HepG2 (cell line): Measurements from ENCODE around the gene AGR2. TPM values are rescaled to one million over a fixed set of nuclear protein-coding genes. Genes with fewer than 3 reads are reported as not detected.

Source experiments
- ATAC-seq: fragments of 200-7000 bp; cut with Tn5 transposase; 3 replicates; pipeline ENCODE4 v1.9.1; 2020; ENCODE audit warnings: mild to moderate bottlenecking, moderate library complexity
- BruUV-seq: library from RNA; stranded (reverse); fragments of 400-500 nt; replicated peaks from 2 replicates; lab custom pipeline; 2021; lab: Mats Ljungman, UMichigan
- CTCF ChIA-PET: fragments of 300-600 bp; formaldehyde crosslinking; extraction: SDS; loops from one replicate; lab custom pipeline; 2021; ENCODE audit warnings: low total read pairs, inconsistent platforms, low intra/inter-chr PET ratio; lab: Yijun Ruan, JAX
- POLR2A ChIA-PET: fragments of 350-600 bp; sonication (Branson Sonifier 250); formaldehyde crosslinking; loops from one replicate; lab custom pipeline; 2020; ENCODE audit warnings: antibody characterized with exemption, inconsistent platforms; lab: Yijun Ruan, JAX
- DNase-seq: peaks from one replicate; pipeline ENCODE4 v3.0.0-alpha.2; 2015; ENCODE audit warnings: low spot score
- FAIRE-seq: peaks from 3 replicates; lab custom pipeline; 2011; peaks lifted over from hg19 to GRCh38; lab: Jason Lieb, UNC
- H2AFZ ChIP-seq: one replicate; pipeline ENCODE4 v1.6.1; 2011; ENCODE audit warnings: low read length, inconsistent platforms
- H3K27ac ChIP-seq: fragments of 300-600 bp; 3 replicates; pipeline ENCODE4 v1.8.0; 2011; ENCODE audit warnings: mixed run types, mild to moderate bottlenecking, mixed read lengths, low read length, inconsistent platforms; ENCODE audit not compliant: insufficient read depth; ENCODE audit errors: extremely low read length
- H3K27me3 ChIP-seq, 2 experiments: fragments of 200-600 bp in 1 of 2; 2 replicates in 1 of 2; 3 replicates in 1 of 2; pipeline versions ENCODE4 v1.6.0 to v1.8.0; 2011; ENCODE audit warnings: low read length in 2 of 2, mild to moderate bottlenecking in 2 of 2, moderate library complexity in 2 of 2, inconsistent platforms in 1 of 2; ENCODE audit not compliant: insufficient read depth in 2 of 2, control insufficient read depth in 1 of 2
- H3K36me3 ChIP-seq, 2 experiments: fragments of 200-600 bp in 1 of 2; replicated peaks in 1 of 2; 2 replicates in 1 of 2; 3 replicates in 1 of 2; pipeline versions ENCODE4 v1.5.1 to v1.8.0; 2011; ENCODE audit warnings: low read length in 2 of 2, inconsistent platforms in 1 of 2; ENCODE audit not compliant: insufficient read depth in 2 of 2, control insufficient read depth in 1 of 2
- H3K4me1 ChIP-seq: 2 replicates; pipeline ENCODE4 v1.5.1; 2012; ENCODE audit warnings: low read length, inconsistent platforms; ENCODE audit not compliant: insufficient read depth
- H3K4me2 ChIP-seq: 2 replicates; pipeline ENCODE4 v1.6.0; 2011; ENCODE audit warnings: low read depth, low read length, inconsistent platforms
- H3K4me3 ChIP-seq, 3 experiments: fragments of 200-600 bp in 1 of 3; sonication (generic), shearing (Covaris generic) in 1 of 3; replicated peaks in 1 of 3; 2 replicates each; pipeline ENCODE4 v1.5.1; 2011 to 2016; ENCODE audit warnings: low read length in 3 of 3, inconsistent platforms in 2 of 3, low read depth in 2 of 3, mild to moderate bottlenecking in 2 of 3, control low read depth in 1 of 3, mixed read lengths in 1 of 3; ENCODE audit not compliant: insufficient read depth in 1 of 3
- H3K79me2 ChIP-seq: one replicate; pipeline ENCODE4 v1.6.1; 2011; ENCODE audit warnings: low read length, inconsistent platforms; ENCODE audit not compliant: insufficient read depth
- H3K9ac ChIP-seq: 2 replicates; pipeline ENCODE4 v1.6.0; 2011; ENCODE audit warnings: mild to moderate bottlenecking, low read depth, low read length, inconsistent platforms; ENCODE audit not compliant: insufficient read depth
- H3K9me3 ChIP-seq: 2 replicates; pipeline ENCODE4 v1.5.1; 2012; ENCODE audit warnings: mild to moderate bottlenecking, low read length
- H4K20me1 ChIP-seq: 2 replicates; pipeline ENCODE4 v1.6.0; 2011; ENCODE audit warnings: inconsistent platforms, mild to moderate bottlenecking, low read length, moderate library complexity; ENCODE audit not compliant: insufficient read depth
- ADNP ChIP-seq: sonication (generic); formaldehyde crosslinking; IDR thresholded peaks from 2 replicates; pipeline ENCODE4 v1.4.0; 2020; ENCODE audit warnings: missing genetic modification reagents
- CENPT ChIP-seq: sonication (generic); formaldehyde crosslinking; IDR thresholded peaks from 2 replicates; pipeline ENCODE4 v1.8.0; 2022; ENCODE audit warnings: low read depth, mild to moderate bottlenecking, moderate library complexity, missing genetic modification reagents
- GATA4 ChIP-seq: sonication (generic); IDR thresholded peaks from 2 replicates; pipeline ENCODE4 v1.6.1; 2016; ENCODE audit warnings: antibody characterized with exemption, low read depth, borderline replicate concordance
- GTF2F1 ChIP-seq: fragments of 150-350 bp; IDR thresholded peaks from 2 replicates; pipeline ENCODE4 v1.6.1; 2014; ENCODE audit warnings: low read length
- MAZ ChIP-seq, 2 experiments: sonication (generic) in 1 of 2; formaldehyde crosslinking in 1 of 2; IDR thresholded peaks; 2 replicates each; pipeline versions ENCODE4 v1.5.0 to v1.6.1; 2012 to 2020; ENCODE audit warnings: low read depth in 2 of 2, mild to moderate bottlenecking in 2 of 2, borderline replicate concordance in 1 of 2, improper control_type of control experiment in 1 of 2, low read length in 1 of 2, missing genetic modification reagents in 1 of 2, moderate library complexity in 1 of 2
- NBN ChIP-seq: fragments of 450-650 bp; conservative IDR thresholded peaks from 2 replicates; pipeline ENCODE4 v1.6.1; 2017
- POLR2A ChIP-seq, 2 experiments: IDR thresholded peaks; 2 replicates each; pipeline ENCODE4 v1.6.1; 2011; ENCODE audit warnings: low read depth in 2 of 2, low read length in 2 of 2, mild to moderate bottlenecking in 1 of 2, moderate library complexity in 1 of 2; ENCODE audit not compliant: insufficient read depth in 1 of 2
- ZNF281 ChIP-seq: sonication (generic); formaldehyde crosslinking; IDR thresholded peaks from 2 replicates; pipeline ENCODE4 v1.4.0; 2020; ENCODE audit warnings: missing genetic modification reagents, borderline replicate concordance
- ZNF510 ChIP-seq: sonication (generic); formaldehyde crosslinking; IDR thresholded peaks from 2 replicates; pipeline ENCODE4 v1.4.0; 2020; ENCODE audit warnings: low read depth, mild to moderate bottlenecking, missing genetic modification reagents
- ZNF543 ChIP-seq: sonication (generic); formaldehyde crosslinking; IDR thresholded peaks from 2 replicates; pipeline ENCODE4 v1.4.0; 2020; ENCODE audit warnings: mild to moderate bottlenecking, missing genetic modification reagents
- ZNF577 ChIP-seq: sonication (generic); formaldehyde crosslinking; IDR thresholded peaks from 2 replicates; pipeline ENCODE4 v1.4.0; 2020; ENCODE audit warnings: mild to moderate bottlenecking, low read depth, missing genetic modification reagents, borderline replicate concordance
- ZNF580 ChIP-seq: IDR thresholded peaks from 2 replicates; pipeline ENCODE4 v1.6.1; 2016; ENCODE audit warnings: low read depth, borderline replicate concordance
- WGBS: methylation state at CpG from one replicate; pipeline ENCODE4 v1.1.6; 2017; ENCODE audit warnings: low lambda C conversion rate; 5-methylcytosine and 5-hydroxymethylcytosine counted together
- in situ Hi-C: cut with HindIII; loops from 2 replicates; pipeline ENCODE4 v1.10.0; 2017; ENCODE audit warnings: low pct_unique_long_range_greater_than_20kb; ENCODE audit not compliant: extremely low pct_ligation_motif_present
- intact Hi-C: fragments of 100-400 bp; cut with micrococcal nuclease; formaldehyde crosslinking; loops from one replicate; pipeline ENCODE4 v1.10.0; 2022; ENCODE audit not compliant: unreplicated experiment
- polyA plus RNA-seq, 8 experiments: library from polyadenylated mRNA; depleted of rRNA in 3 of 8; stranded (reverse) in 7 of 8; unstranded in 1 of 8; fragments of >200 nt; fragmentation: Illumina TruSeq in 4 of 8; extraction: Trizol in 4 of 8; gene quantifications; 2 replicates each; pipeline versions ENCODE4 v1.2.1 to v1.2.3, GENCODE V29; 2011 to 2016; ENCODE audit warnings: low read depth in 4 of 8, missing spikeins in 1 of 8, mixed read lengths in 1 of 8; ENCODE audit not compliant: insufficient read depth in 1 of 8
- total RNA-seq, 5 experiments: library from RNA; depleted of rRNA; stranded (reverse); fragments of >200 nt; fragmentation: Illumina TruSeq; extraction: Trizol; gene quantifications; 2 replicates each; pipeline ENCODE4 v1.2.3, GENCODE V29; 2016; ENCODE audit warnings: low read depth in 1 of 5
- TF ChIP-seq, protein P1 (sequence below): IDR thresholded peaks from 2 replicates; pipeline ENCODE4 v1.6.1; 2016

Gene AGR2
- total and polyA plus RNA-seq, 2 of the 13 experiments (the other 11 are each of a cell fraction or from before 2014, with no cell fraction given): 1.7 to 2.9 TPM

DNA sequence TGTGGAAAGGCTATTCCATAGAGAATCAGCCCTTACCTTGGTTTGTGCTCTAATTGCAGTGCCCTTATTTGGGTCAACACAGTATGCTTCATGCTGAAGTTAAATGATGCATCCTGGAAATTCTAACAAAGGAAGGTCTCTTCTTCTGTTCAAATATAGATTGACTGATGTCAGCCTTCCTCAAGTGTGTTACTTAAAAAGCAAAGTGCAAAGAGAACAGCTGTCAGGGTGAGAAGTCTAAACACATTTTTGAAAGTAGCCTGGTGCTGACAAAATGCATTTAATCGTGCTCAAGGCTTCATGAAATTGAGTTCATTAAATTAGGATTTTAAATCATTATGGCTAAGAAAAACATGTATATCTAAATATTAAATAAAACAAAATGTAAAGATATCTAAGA lies 19.5 kb downstream of the AGR2 start:
- ChIA-PET POLR2A (no interaction called here), CTCF (no interaction called here)
- TF ChIP-seq POLR2A (IDR thresholded peaks at IDR 0.05; ENCODE audit: insufficient read depth in 1 of 2, low read depth in 2 of 2, low read length in 2 of 2): no peak
- no peak for TF ChIP-seq ZNF580 (CRISPR knock-in tag)
- TF ChIP-seq ZNF281 (CRISPR knock-in tag): no peak
- no peak for TF ChIP-seq GATA4
- no peak for TF ChIP-seq ZNF577
- no peak for TF ChIP-seq MAZ (IDR thresholded peaks at IDR 0.05; ENCODE audit: borderline replicate concordance, low read depth, low read length)
- no peak for TF ChIP-seq MAZ (CRISPR knock-in tag; IDR thresholded peaks at IDR 0.05; ENCODE audit: low read depth)
- TF ChIP-seq GTF2F1: no peak
- no peak for TF ChIP-seq ZNF510 (CRISPR knock-in tag)
- TF ChIP-seq NBN: no peak
- no peak for TF ChIP-seq ZNF543 (CRISPR knock-in tag)
- TF ChIP-seq, protein P1, sequence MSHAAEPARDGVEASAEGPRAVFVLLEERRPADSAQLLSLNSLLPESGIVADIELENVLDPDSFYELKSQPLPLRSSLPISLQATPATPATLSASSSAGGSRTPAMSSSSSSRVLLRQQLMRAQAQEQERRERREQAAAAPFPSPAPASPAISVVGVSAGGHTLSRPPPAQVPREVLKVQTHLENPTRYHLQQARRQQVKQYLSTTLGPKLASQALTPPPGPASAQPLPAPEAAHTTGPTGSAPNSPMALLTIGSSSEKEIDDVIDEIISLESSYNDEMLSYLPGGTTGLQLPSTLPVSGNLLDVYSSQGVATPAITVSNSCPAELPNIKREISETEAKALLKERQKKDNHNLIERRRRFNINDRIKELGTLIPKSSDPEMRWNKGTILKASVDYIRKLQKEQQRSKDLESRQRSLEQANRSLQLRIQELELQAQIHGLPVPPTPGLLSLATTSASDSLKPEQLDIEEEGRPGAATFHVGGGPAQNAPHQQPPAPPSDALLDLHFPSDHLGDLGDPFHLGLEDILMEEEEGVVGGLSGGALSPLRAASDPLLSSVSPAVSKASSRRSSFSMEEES (CRISPR knock-in tag): no peak
- no peak for TF ChIP-seq CENPT (CRISPR knock-in tag)
- TF ChIP-seq ADNP: no peak
- DNase-seq: no peak
- no peaks in the 10 kb centered on the region for H4K20me1 ChIP-seq
- H3K79me2 ChIP-seq: no peaks in the 10 kb centered on the region
- no peak overlapping the region for H3K27ac ChIP-seq
- FAIRE-seq: no peak
- intact Hi-C loops: no loop called here
- H3K4me1 ChIP-seq: no peaks in the 10 kb centered on the region
- in situ Hi-C loops: no loop called here
- H3K4me3 ChIP-seq: no peak overlapping the region
- H3K27me3 ChIP-seq: no peaks in the 10 kb centered on the region
- no peak overlapping the region for H3K9ac ChIP-seq
- no peak for ATAC-seq
- H3K36me3 ChIP-seq: no peaks in the 10 kb centered on the region
- H3K9me3 ChIP-seq: no peaks in the 10 kb centered on the region
- no peak overlapping the region for H3K4me2 ChIP-seq
- H2AFZ ChIP-seq: no peak overlapping the region
- BruUV-seq: no TSS peak
- WGBS: 17% methylated on average over 1 of the region's 1 CpG
